GM23338 (cell line): ENCODE data around the gene LMO1. TPM values are rescaled to one million over a fixed set of nuclear protein-coding genes. Genes with fewer than 3 reads are reported as not detected.
A peak's percentile ranks its signal among the peaks of the same experiment; 100 is the strongest.

ENCODE experiments used
- ATAC-seq: fragments of 200-7000 bp; cut with Tn5 transposase; 3 replicates; pipeline ENCODE4 v1.9.1; 2020
- DNase-seq: peaks from one replicate; pipeline ENCODE4 v3.0.0-alpha.2; 2015; ENCODE audit warnings: low spot score
- H2AFZ ChIP-seq: fragments of 200-600 bp; sonication (generic); 2 replicates; pipeline ENCODE4 v1.8.0; 2016; ENCODE audit warnings: antibody characterized with exemption, mild to moderate bottlenecking, moderate library complexity
- H3F3A ChIP-seq: fragments of 200-600 bp; sonication (generic); replicated peaks from 2 replicates; pipeline ENCODE4 v1.8.0; 2017; ENCODE audit warnings: antibody characterized with exemption, mixed run types, low read depth
- H3K27ac ChIP-seq: fragments of 200-600 bp; sonication (generic); 2 replicates; pipeline ENCODE4 v1.6.1; 2016; ENCODE audit warnings: low read depth
- H3K27me3 ChIP-seq: fragments of 200-600 bp; sonication (generic); 2 replicates; pipeline ENCODE4 v1.8.0; 2016; ENCODE audit warnings: mild to moderate bottlenecking, mixed run types, moderate library complexity; ENCODE audit not compliant: insufficient read depth
- H3K36me3 ChIP-seq: fragments of 200-600 bp; sonication (generic); 2 replicates; pipeline ENCODE4 v1.8.0; 2016; ENCODE audit warnings: mild to moderate bottlenecking; ENCODE audit not compliant: insufficient read depth
- H3K4me1 ChIP-seq: fragments of 200-600 bp; sonication (generic); 2 replicates; pipeline ENCODE4 v1.8.0; 2016; ENCODE audit warnings: mild to moderate bottlenecking, moderate library complexity; ENCODE audit not compliant: insufficient read depth
- H3K4me2 ChIP-seq: fragments of 200-600 bp; sonication (generic); 2 replicates; pipeline ENCODE4 v1.7.1; 2017; ENCODE audit warnings: mixed run types
- H3K4me3 ChIP-seq: fragments of 200-600 bp; sonication (generic); 2 replicates; pipeline ENCODE4 v1.6.1; 2016; ENCODE audit warnings: mixed run types
- H3K79me2 ChIP-seq: fragments of 200-600 bp; sonication (generic); replicated peaks from 2 replicates; pipeline ENCODE4 v1.8.0; 2017; ENCODE audit warnings: mild to moderate bottlenecking; ENCODE audit not compliant: insufficient read depth
- H3K9me2 ChIP-seq: fragments of 200-600 bp; sonication (generic); 2 replicates; pipeline ENCODE4 v1.8.0; 2017; ENCODE audit not compliant: insufficient read depth
- H4K20me1 ChIP-seq: fragments of 200-600 bp; sonication (generic); replicated peaks from 2 replicates; pipeline ENCODE4 v1.8.0; 2017; ENCODE audit warnings: mild to moderate bottlenecking; ENCODE audit not compliant: insufficient read depth
- H3K27ac Mint-ChIP-seq: 2 replicates; pipeline ENCODE4 v1.8.0; 2020; ENCODE audit warnings: inconsistent platforms, mild to moderate bottlenecking, moderate library complexity, mixed read lengths
- H3K27me3 Mint-ChIP-seq: 3 replicates; pipeline ENCODE4 v1.8.0; 2022; ENCODE audit warnings: low read depth, mild to moderate bottlenecking, moderate library complexity, mixed read lengths, inconsistent platforms; ENCODE audit not compliant: insufficient read depth, poor library complexity
- H3K36me3 Mint-ChIP-seq: 3 replicates; pipeline ENCODE4 v1.8.0; 2021; ENCODE audit warnings: low read depth, mild to moderate bottlenecking, inconsistent platforms, moderate library complexity, mixed read lengths
- H3K4me1 Mint-ChIP-seq: 3 replicates; pipeline ENCODE4 v1.8.0; 2020; ENCODE audit warnings: mild to moderate bottlenecking, inconsistent platforms, mixed read lengths
- H3K4me3 Mint-ChIP-seq: 3 replicates; pipeline ENCODE4 v1.8.0; 2021; ENCODE audit warnings: moderate library complexity, mild to moderate bottlenecking, inconsistent platforms, mixed read lengths
- H3K9me3 Mint-ChIP-seq: 3 replicates; pipeline ENCODE4 v1.8.0; 2020; ENCODE audit warnings: moderate library complexity, mild to moderate bottlenecking, inconsistent platforms, mixed read lengths
- CREB1 ChIP-seq: fragments of 250-450 bp; sonication (Bioruptor Pico); IDR thresholded peaks from 2 replicates; pipeline ENCODE4 v1.5.0; 2020; ENCODE audit warnings: low read depth, mild to moderate bottlenecking, moderate library complexity
- CTCF ChIP-seq, 2 experiments: fragments of 200-600 bp in 1 of 2; sonication (generic) in 1 of 2; conservative IDR thresholded peaks; 2 replicates each; pipeline versions ENCODE4 v1.5.1 to v1.6.1; 2016 to 2017; ENCODE audit warnings: antibody characterized with exemption in 2 of 2, low read depth in 2 of 2, mild to moderate bottlenecking in 2 of 2, moderate library complexity in 1 of 2
- ETS1 ChIP-seq: IDR thresholded peaks from 2 replicates; pipeline ENCODE4 v1.6.1; 2016; ENCODE audit warnings: antibody characterized with exemption
- EZH2 ChIP-seq: fragments of 200-600 bp; sonication (generic); IDR thresholded peaks from one replicate; pipeline ENCODE4 v1.8.0; 2017; ENCODE audit warnings: antibody characterized with exemption, mild to moderate bottlenecking, low read depth; ENCODE audit not compliant: unreplicated experiment
- EZH2phosphoT487 ChIP-seq: fragments of 200-600 bp; sonication (generic); IDR thresholded peaks from one replicate; pipeline ENCODE4 v1.8.1; 2018; ENCODE audit warnings: antibody characterized with exemption; ENCODE audit not compliant: unreplicated experiment
- JUNB ChIP-seq: IDR thresholded peaks from one replicate; pipeline ENCODE4 v1.6.1; 2016; ENCODE audit warnings: antibody characterized with exemption; ENCODE audit not compliant: unreplicated experiment
- NANOG ChIP-seq: IDR thresholded peaks from 2 replicates; pipeline ENCODE4 v1.6.1; 2016; ENCODE audit warnings: antibody characterized with exemption, borderline replicate concordance
- POLR2AphosphoS5 ChIP-seq: IDR thresholded peaks from 2 replicates; pipeline ENCODE4 v1.6.1; 2016; ENCODE audit warnings: antibody characterized with exemption, low read depth
- REST ChIP-seq: IDR thresholded peaks from one replicate; pipeline ENCODE4 v1.6.1; 2018; ENCODE audit warnings: antibody characterized with exemption; ENCODE audit not compliant: unreplicated experiment
- ZNF114 ChIP-seq: fragments of 250-450 bp; sonication (Bioruptor Pico); IDR thresholded peaks from 2 replicates; pipeline ENCODE4 v1.5.0; 2020; ENCODE audit warnings: mild to moderate bottlenecking, moderate library complexity
- ZNF331 ChIP-seq: fragments of 250-450 bp; sonication (Bioruptor Pico); IDR thresholded peaks from 2 replicates; pipeline ENCODE4 v1.5.0; 2020; ENCODE audit warnings: low read depth, mild to moderate bottlenecking, moderate library complexity
- polyA plus RNA-seq: library from polyadenylated mRNA; unstranded; fragments of >200 nt; fragmentation: Nextera tagmentation; extraction: Ambion mirVana; gene quantifications from 2 replicates; pipeline ENCODE4 v1.2.1, GENCODE V29; 2016
- total RNA-seq: library from RNA; depleted of rRNA; stranded (reverse); fragments of >200 nt; shearing (Covaris generic); gene quantifications from 2 replicates; pipeline ENCODE4 v1.2.3, GENCODE V29; 2014
- TF ChIP-seq, protein P1 (sequence below): fragments of 250-450 bp; sonication (Bioruptor Pico); IDR thresholded peaks from 2 replicates; pipeline ENCODE4 v1.5.0; 2020; ENCODE audit warnings: mild to moderate bottlenecking, moderate library complexity

Gene LMO1
- total and polyA plus RNA-seq, 2 experiments from 2014 or later, result 0.40 TPM; not detected in 1

DNA sequence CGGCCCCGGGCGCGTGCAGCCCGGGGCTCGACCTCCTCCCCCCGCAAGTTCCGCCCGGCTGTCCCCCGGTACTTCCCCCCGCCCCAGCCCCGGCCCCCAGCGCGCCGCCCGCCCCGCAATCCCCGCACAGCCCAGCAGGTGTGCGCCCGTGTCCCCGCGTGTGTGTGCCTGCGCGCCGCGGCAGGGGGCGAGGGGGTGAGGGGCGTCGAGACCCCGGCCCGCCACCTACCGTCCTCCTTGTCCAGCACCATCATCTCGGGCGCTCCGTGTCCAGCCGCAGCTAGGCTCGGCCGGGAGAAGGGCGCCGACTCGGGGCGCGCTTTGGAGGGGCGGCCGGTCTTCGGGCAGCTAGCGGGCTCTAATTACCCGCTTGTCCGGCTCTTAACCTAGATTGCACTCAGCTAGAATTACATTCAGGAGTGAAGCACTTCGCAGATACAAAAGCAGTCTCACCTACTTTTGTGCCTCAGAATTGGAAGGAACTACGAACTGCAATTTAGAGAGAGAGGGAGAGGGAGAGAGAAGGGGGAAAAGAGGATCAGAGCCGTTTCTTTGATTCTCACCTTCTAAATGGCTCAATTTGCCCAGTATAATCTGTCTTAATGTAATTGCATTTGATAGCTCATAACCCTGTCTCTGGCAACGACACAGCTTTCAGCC, 439 bp downstream of the LMO1 start:
- no peak overlapping the region for H2AFZ ChIP-seq
- 0 out of 2 replicates have a peak, but pooled peaks cover 3% of the 10 kb centered on the region for H3F3A ChIP-seq
- DNase-seq, result peak; percentile 59
- H3K27me3 ChIP-seq, result peaks cover 91% of the 10 kb centered on the region
- Mint-ChIP-seq H3K9me3 (no peaks in the 10 kb centered on the region), H3K4me3 (peak overlapping the region; percentile 68), H3K4me1 (peaks cover 6% of the 10 kb centered on the region; the same call in 2 of the 3 replicates), H3K36me3 (no peaks in the 10 kb centered on the region), H3K27me3 (peaks cover 79% of the 10 kb centered on the region), H3K27ac (no peak overlapping the region)
- no peaks in the 10 kb centered on the region for H3K9me2 ChIP-seq
- 0 out of 4 replicates have a peak, but pooled peaks of 1 of the 2 experiments have one; percentile 5 for TF ChIP-seq CTCF (conservative IDR thresholded peaks at IDR 0.05; ENCODE audit: low read depth in 2 of 2)
- TF ChIP-seq REST, result no peak
- TF ChIP-seq CREB1 (CRISPR knock-in tag), result no peak
- TF ChIP-seq EZH2, result peak; percentile 73
- no peak for TF ChIP-seq NANOG
- TF ChIP-seq ZNF331 (CRISPR knock-in tag), result no peak
- no peak for TF ChIP-seq POLR2AphosphoS5
- TF ChIP-seq ZNF114 (CRISPR knock-in tag), result no peak
- no peak for TF ChIP-seq ETS1
- TF ChIP-seq JUNB, result no peak
- TF ChIP-seq, protein P1, sequence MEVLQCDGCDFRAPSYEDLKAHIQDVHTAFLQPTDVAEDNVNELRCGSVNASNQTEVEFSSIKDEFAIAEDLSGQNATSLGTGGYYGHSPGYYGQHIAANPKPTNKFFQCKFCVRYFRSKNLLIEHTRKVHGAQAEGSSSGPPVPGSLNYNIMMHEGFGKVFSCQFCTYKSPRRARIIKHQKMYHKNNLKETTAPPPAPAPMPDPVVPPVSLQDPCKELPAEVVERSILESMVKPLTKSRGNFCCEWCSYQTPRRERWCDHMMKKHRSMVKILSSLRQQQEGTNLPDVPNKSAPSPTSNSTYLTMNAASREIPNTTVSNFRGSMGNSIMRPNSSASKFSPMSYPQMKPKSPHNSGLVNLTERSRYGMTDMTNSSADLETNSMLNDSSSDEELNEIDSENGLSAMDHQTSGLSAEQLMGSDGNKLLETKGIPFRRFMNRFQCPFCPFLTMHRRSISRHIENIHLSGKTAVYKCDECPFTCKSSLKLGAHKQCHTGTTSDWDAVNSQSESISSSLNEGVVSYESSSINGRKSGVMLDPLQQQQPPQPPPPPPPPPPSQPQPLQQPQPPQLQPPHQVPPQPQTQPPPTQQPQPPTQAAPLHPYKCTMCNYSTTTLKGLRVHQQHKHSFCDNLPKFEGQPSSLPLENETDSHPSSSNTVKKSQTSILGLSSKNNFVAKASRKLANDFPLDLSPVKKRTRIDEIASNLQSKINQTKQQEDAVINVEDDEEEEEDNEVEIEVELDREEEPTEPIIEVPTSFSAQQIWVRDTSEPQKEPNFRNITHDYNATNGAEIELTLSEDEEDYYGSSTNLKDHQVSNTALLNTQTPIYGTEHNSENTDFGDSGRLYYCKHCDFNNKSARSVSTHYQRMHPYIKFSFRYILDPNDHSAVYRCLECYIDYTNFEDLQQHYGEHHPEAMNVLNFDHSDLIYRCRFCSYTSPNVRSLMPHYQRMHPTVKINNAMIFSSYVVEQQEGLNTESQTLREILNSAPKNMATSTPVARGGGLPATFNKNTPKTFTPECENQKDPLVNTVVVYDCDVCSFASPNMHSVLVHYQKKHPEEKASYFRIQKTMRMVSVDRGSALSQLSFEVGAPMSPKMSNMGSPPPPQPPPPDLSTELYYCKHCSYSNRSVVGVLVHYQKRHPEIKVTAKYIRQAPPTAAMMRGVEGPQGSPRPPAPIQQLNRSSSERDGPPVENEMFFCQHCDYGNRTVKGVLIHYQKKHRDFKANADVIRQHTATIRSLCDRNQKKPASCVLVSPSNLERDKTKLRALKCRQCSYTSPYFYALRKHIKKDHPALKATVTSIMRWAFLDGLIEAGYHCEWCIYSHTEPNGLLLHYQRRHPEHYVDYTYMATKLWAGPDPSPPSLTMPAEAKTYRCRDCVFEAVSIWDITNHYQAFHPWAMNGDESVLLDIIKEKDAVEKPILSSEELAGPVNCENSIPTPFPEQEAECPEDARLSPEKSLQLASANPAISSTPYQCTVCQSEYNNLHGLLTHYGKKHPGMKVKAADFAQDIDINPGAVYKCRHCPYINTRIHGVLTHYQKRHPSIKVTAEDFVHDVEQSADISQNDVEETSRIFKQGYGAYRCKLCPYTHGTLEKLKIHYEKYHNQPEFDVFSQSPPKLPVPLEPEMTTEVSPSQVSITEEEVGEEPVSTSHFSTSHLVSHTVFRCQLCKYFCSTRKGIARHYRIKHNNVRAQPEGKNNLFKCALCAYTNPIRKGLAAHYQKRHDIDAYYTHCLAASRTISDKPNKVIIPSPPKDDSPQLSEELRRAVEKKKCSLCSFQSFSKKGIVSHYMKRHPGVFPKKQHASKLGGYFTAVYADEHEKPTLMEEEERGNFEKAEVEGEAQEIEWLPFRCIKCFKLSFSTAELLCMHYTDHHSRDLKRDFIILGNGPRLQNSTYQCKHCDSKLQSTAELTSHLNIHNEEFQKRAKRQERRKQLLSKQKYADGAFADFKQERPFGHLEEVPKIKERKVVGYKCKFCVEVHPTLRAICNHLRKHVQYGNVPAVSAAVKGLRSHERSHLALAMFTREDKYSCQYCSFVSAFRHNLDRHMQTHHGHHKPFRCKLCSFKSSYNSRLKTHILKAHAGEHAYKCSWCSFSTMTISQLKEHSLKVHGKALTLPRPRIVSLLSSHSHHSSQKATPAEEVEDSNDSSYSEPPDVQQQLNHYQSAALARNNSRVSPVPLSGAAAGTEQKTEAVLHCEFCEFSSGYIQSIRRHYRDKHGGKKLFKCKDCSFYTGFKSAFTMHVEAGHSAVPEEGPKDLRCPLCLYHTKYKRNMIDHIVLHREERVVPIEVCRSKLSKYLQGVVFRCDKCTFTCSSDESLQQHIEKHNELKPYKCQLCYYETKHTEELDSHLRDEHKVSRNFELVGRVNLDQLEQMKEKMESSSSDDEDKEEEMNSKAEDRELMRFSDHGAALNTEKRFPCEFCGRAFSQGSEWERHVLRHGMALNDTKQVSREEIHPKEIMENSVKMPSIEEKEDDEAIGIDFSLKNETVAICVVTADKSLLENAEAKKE, result no peak
- TF ChIP-seq EZH2phosphoT487, result peak; percentile 32
- H3K4me1 ChIP-seq, result peaks cover 6% of the 10 kb centered on the region; the same call in 1 of the 2 replicates
- peak overlapping the region; percentile 74 for H3K4me3 ChIP-seq
- H4K20me1 ChIP-seq, result no peaks in the 10 kb centered on the region
- no peaks in the 10 kb centered on the region for H3K79me2 ChIP-seq
- no peaks in the 10 kb centered on the region for H3K36me3 ChIP-seq
- ATAC-seq, result peak; percentile 18
- no peak overlapping the region for H3K27ac ChIP-seq
- peak overlapping the region; percentile 88 for H3K4me2 ChIP-seq
